ENCODE data around the gene IL1R1.

- TF ChIP-seq CTCF (conservative IDR thresholded peaks at IDR 0.05 in 1 of 2, IDR thresholded peaks at IDR 0.05 in 1 of 2; ENCODE audit: extremely low read depth in 1 of 2, insufficient read depth in 1 of 2, low read depth in 1 of 2, low read length in 2 of 2) (no peak), EZH2 (IDR thresholded peaks at IDR 0.05; ENCODE audit: borderline replicate concordance, low read length) (no peak)
Measured at GRCh38 chr2:102180687-102180999, 38.1 kb downstream of the IL1R1 start.
